D721Med (cell line): ENCODE data around the gene SNAP25.

Experiments
- DNase-seq: peaks from one replicate; pipeline ENCODE4 v3.0.0; 2011; ENCODE audit warnings: low spot score; ENCODE audit not compliant: insufficient read length
- FAIRE-seq: peaks from 2 replicates; lab custom pipeline; 2011; peaks lifted over from hg19 to GRCh38; lab: Jason Lieb, UNC
- TF ChIP-seq, protein P1 (sequence below): IDR thresholded peaks from 2 replicates; pipeline ENCODE4 v1.5.1; 2012; ENCODE audit warnings: mild to moderate bottlenecking, control low read depth; ENCODE audit not compliant: insufficient read depth; ENCODE audit errors: missing control alignments

The SNAP25 gene

GRCh38 chr20:10228330-10228729, 9.7 kb downstream of the SNAP25 start:
- DNase-seq (no peak), FAIRE-seq (no peak)
- TF ChIP-seq, protein P1, sequence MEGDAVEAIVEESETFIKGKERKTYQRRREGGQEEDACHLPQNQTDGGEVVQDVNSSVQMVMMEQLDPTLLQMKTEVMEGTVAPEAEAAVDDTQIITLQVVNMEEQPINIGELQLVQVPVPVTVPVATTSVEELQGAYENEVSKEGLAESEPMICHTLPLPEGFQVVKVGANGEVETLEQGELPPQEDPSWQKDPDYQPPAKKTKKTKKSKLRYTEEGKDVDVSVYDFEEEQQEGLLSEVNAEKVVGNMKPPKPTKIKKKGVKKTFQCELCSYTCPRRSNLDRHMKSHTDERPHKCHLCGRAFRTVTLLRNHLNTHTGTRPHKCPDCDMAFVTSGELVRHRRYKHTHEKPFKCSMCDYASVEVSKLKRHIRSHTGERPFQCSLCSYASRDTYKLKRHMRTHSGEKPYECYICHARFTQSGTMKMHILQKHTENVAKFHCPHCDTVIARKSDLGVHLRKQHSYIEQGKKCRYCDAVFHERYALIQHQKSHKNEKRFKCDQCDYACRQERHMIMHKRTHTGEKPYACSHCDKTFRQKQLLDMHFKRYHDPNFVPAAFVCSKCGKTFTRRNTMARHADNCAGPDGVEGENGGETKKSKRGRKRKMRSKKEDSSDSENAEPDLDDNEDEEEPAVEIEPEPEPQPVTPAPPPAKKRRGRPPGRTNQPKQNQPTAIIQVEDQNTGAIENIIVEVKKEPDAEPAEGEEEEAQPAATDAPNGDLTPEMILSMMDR, result no peak

DNA sequence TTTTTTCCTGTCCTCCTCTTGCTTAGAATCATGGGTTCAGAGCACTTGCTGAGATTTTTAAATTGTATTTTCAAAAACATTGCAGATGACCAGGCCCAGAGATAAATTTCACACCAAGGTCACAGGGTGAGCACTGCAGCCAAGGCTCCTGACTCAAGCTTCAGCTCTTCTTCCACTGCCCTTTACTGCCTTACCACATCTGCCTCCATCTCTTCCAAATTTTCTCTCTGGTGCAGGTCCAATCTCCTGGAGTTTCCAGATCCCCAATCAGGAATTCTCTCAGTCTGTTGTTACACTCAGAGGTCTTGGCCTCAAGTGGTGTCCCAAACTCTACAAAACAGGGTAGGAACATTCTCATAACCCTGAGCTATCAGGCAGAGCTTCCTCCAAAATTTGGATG, 12.7 kb downstream of the SNAP25 start:
- no peak for DNase-seq
- FAIRE-seq, result no peak
- TF ChIP-seq, protein P1, result no peak

DNA sequence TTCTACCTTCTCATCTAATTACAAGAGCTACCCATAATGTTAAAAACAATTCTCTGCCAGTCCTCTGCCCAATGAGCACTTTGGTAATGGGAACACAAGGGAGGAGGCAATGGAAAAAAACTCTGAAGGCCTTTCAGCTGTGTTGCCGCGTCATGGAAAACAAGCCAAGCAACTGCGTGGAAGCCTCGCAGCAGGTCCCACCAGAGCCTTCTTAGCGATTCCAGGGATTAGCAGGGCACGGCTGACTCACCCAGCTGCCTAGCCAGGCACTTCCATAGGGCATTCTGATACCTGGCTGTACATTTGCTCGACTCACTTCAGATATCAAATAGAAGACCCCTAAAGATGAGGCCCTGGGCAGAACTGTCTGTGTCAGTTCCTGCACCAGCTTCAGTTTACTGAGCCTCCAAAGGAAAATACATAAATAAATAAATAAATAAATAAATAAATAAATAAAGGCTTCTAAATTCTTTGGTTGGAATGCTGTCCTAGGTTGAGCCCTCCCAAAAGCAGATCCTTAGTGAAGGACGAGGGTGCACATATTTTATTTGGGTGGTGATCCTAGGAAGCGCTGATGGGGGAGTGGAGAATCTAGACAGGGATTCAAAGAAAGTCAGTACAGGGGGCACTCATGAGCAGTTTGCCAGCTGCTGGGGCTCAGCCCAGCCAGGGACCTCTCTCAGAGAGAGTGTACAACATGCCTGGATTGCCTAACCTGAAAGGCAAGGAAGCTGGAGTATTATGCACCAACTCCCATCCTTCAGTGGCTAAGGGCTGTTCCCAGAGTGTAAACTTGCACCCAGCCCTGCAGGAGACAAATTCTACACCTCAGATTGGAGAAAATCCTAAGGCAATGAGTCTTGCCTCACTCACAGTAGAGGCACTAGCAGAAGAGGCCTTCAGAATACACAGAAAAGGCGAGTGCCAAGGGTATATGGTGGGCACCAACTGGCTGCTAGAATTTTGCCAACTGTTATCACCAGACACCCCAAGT, 18.2 kb downstream of the SNAP25 start:
- FAIRE-seq, result no peak
- TF ChIP-seq, protein P1, result no peak
- no peak for DNase-seq

DNA sequence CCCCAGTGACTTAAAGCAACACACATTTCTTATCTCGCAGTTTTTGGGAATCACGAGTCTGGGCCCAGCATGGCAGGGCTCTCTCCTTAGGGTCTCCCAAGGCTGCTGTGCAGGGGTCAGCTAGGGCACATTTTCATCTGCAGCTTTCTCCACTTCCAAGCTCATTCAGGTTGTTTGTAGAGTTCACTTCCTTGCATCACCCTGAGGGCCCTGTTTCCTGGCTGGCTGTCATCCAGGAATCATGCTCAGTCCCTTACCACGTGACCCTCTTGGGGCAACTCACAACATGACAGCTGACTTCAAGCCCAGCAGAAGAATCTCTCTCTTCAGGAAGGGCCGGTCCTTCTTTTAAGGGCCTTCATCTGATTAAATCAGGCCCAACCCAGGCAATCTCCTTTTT, 21.3 kb downstream of the SNAP25 start:
- DNase-seq (no peak), FAIRE-seq (no peak)
- TF ChIP-seq, protein P1, result no peak

DNA sequence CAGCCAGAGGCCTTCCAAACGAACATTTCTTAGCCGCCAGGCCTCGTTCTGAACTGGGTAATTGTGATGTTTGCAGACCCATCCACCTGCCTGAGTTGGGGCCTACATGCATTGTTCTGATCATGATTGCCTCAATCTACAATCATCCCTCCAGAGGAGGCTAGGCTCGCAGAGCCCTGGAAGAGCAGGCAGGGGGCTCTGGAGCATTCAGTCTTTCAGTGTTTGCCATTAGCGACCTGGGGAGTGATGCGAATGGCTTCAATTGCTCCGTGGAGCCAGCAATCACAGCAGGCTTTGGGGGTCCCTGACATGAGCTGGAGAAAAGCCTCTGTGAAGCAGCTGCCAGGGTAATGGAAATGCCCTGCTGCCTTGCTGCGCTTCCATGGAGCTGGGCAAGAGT, 22.0 kb downstream of the SNAP25 start:
- DNase-seq (no peak), FAIRE-seq (no peak)
- TF ChIP-seq, protein P1, result no peak

GRCh38 chr20:10242166-10242565, 23.5 kb downstream of the SNAP25 start:
- TF ChIP-seq, protein P1, result no peak
- FAIRE-seq (no peak), DNase-seq (no peak)

DNA sequence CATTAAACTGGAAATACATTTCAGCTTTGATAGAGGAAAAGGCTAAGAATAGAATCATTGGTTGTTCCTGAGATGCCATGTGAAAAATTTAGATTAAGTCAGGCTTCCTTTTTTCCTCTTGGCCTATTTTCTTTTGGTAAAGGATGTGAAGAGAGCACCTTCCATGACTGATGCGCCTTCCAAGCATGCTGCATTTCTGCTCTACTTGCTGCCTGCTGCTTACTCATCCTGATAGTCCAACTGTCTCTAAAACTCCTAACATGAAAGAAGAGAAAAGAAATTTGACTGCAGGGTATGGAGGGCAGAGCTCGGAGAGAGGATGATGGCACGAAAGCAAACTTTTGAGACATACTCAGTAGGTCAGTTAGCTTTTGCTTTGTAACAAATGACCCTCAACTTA, 28.8 kb downstream of the SNAP25 start:
- TF ChIP-seq, protein P1, result no peak
- FAIRE-seq (no peak), DNase-seq (no peak)
